Immature natural killer cell (primary cell): Measurements from ENCODE around the gene FPGS. TPM values are rescaled to one million over a fixed set of nuclear protein-coding genes. Genes with fewer than 3 reads are reported as not detected.
A peak's percentile ranks its signal among the peaks of the same experiment; 100 is the strongest.

ENCODE experiments used
- DNase-seq, 3 donors: peaks; one replicate each; pipeline ENCODE4 v3.0.0; 2022; ENCODE audit warnings: mixed read lengths in 1 of 3
- H3K27ac Mint-ChIP-seq, 6 donors: one replicate each; pipeline ENCODE4 v1.8.0; 2020; ENCODE audit warnings: mixed read lengths in 6 of 6, mild to moderate bottlenecking in 5 of 6, inconsistent platforms in 4 of 6, moderate library complexity in 3 of 6
- H3K27me3 Mint-ChIP-seq, 3 donors: one replicate each; pipeline ENCODE4 v1.8.0; 2020 to 2021; ENCODE audit warnings: low read depth in 3 of 3, mild to moderate bottlenecking in 3 of 3, mixed read lengths in 3 of 3, moderate library complexity in 3 of 3, inconsistent platforms in 1 of 3
- H3K36me3 Mint-ChIP-seq, 3 donors: one replicate each; pipeline ENCODE4 v1.8.0; 2020; ENCODE audit warnings: mixed read lengths in 3 of 3, inconsistent platforms in 2 of 3, mild to moderate bottlenecking in 2 of 3
- H3K4me1 Mint-ChIP-seq, 2 donors: one replicate each; pipeline ENCODE4 v1.8.0; 2020; ENCODE audit warnings: inconsistent platforms in 2 of 2, mild to moderate bottlenecking in 2 of 2, mixed read lengths in 2 of 2, moderate library complexity in 1 of 2
- H3K4me3 Mint-ChIP-seq, 5 donors: one replicate each; pipeline ENCODE4 v1.8.0; 2020; ENCODE audit warnings: mild to moderate bottlenecking in 5 of 5, mixed read lengths in 5 of 5, inconsistent platforms in 3 of 5, moderate library complexity in 3 of 5
- H3K9me3 Mint-ChIP-seq, 6 donors: one replicate each; pipeline ENCODE4 v1.8.0; 2020; ENCODE audit warnings: mild to moderate bottlenecking in 6 of 6, mixed read lengths in 6 of 6, inconsistent platforms in 4 of 6, moderate library complexity in 3 of 6
- polyA plus RNA-seq, 3 donors: library from polyadenylated mRNA; unstranded; fragments of 300-500 nt; fragmentation: Illumina TruSeq; gene quantifications; one replicate each; pipeline ENCODE4 v1.2.3, GENCODE V29; 2021

The FPGS gene
- polyA plus RNA-seq, 3 donors from 2014 or later: 77.3 to 97.7 (median 89.1) TPM

DNA sequence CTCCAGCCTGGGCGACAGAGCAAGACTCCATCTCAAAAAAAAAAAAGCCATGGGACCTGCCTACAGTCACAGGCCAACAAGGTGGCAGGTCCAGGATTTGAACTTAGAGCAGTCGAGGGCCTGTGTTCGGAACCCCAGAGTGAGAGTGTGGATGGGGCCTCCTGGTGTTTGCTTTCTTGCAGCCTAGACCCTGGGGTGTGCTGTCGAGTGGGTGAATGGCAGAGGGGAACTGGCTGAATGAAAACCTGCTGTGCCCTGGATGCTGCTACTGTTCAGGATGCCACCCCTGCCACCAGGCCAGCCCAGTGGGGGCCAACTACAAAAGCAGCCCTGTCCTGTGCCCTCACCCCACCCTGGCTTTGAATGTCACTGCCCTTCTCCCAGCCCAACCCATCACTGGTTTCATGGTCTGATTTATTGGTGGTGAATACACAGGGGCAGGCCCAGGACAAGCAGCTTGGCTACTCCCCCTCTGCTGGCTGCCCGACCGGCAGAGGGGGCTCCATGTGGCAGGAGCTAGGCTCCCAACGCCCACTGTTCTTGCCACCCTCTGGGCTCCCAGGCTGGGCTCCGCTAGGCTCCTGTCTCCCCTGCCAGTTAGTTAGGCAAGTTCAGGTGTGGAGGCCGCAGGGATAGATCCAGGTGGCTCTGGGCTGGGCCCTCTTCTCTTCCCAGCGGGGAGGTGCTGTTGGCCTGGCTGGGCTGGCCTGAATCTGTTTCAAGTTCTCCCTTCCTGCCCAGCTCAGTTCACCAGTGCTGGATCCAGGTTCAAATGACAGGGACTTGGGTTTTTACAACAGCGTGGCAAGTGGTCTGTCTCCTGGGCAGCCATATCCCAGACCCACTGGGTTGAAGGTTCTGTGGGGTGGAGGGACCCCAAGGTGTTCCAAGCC is 12.2 kb downstream of the FPGS start:
- H3K27ac Mint-ChIP-seq: no peak overlapping the region
- no peaks in the 10 kb centered on the region for H3K9me3 Mint-ChIP-seq
- peaks cover 0 to 2% of the 10 kb centered on the region in 2 donors for H3K4me1 Mint-ChIP-seq
- H3K27me3 Mint-ChIP-seq: peaks cover 0 to 3% (median 1%) of the 10 kb centered on the region in 3 donors
- DNase-seq: no peak
- H3K4me3 Mint-ChIP-seq: no peak overlapping the region
- H3K36me3 Mint-ChIP-seq: peaks cover 0 to 8% (median 0%) of the 10 kb centered on the region in 3 donors

DNA sequence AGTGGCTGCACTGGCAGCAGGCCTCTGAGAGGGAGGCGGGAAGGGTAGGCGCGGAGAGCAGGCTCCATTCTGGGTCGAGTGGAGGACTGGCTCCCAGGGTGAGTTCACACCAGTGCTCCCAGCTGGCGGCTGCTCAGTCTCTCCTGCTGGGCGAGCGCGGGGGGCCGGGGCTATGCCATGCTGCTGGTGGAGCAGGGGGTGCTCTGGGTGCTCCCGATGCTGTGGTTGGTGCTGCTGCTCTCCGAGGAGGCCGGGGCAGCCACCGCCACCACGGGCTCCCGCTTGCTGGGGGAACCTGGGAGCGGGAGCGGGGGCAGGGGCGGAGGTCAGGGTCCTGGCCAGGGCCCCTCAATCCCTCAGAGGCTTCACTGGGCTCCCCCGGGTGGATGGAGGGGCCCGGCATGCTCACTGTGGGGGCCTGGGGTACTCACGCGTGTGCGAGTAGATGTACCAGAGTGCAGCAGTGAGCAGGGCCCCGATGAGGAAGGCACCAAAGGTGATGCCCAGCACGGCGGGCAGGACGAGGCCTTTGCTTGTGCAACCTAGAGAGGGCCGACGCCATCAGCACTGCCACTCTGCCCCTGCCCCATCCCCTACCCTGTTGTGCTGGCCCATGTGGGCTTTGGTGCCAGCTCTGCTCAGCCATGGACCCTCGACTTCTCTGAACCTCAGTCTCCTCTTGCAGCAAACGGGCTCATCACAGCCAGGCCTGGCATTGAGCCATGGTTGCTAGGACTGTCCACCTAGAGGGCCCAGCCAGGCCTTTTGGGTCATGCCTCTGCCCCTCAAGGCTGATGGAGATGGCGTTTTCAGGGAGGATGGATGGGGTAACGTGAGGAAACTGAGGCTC is 13.1 kb downstream of the FPGS start:
- peaks cover 0 to 1% (median 1%) of the 10 kb centered on the region in 3 donors for H3K27me3 Mint-ChIP-seq
- H3K4me3 Mint-ChIP-seq: no peak overlapping the region
- peaks cover 0 to 8% (median 0%) of the 10 kb centered on the region in 3 donors for H3K36me3 Mint-ChIP-seq
- no peak overlapping the region for H3K27ac Mint-ChIP-seq
- peaks cover 0 to 2% of the 10 kb centered on the region in 2 donors for H3K4me1 Mint-ChIP-seq
- no peak for DNase-seq
- H3K9me3 Mint-ChIP-seq: no peaks in the 10 kb centered on the region

DNA sequence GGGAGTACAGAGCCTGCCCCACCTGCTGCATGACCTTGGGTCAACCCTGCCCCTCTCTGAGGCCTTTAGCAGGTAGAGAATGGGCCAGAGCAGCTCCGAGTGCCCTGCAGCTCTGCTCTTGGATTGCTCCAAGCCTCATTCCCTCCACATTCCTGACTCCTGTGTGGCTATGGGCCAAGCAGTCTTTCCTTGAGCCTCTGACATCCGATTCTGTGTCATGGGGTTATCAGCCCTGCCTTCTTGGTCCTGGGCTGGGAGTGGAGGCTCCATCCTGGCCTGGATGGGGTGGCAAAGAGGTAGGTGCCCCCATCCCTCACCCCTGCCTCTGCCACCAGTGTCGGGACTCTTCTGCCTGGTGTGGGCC is 13.7 kb downstream of the FPGS start:
- Mint-ChIP-seq H3K9me3 (no peaks in the 10 kb centered on the region), H3K4me3 (no peak overlapping the region), H3K27ac (peak overlapping the region in 1 of 6 donors; percentile 43), H3K4me1 (peaks cover 0 to 2% of the 10 kb centered on the region in 2 donors), H3K36me3 (peaks cover 0 to 11% (median 0%) of the 10 kb centered on the region in 3 donors), H3K27me3 (peaks cover 0 to 1% (median 1%) of the 10 kb centered on the region in 3 donors)
- DNase-seq: no peak

DNA sequence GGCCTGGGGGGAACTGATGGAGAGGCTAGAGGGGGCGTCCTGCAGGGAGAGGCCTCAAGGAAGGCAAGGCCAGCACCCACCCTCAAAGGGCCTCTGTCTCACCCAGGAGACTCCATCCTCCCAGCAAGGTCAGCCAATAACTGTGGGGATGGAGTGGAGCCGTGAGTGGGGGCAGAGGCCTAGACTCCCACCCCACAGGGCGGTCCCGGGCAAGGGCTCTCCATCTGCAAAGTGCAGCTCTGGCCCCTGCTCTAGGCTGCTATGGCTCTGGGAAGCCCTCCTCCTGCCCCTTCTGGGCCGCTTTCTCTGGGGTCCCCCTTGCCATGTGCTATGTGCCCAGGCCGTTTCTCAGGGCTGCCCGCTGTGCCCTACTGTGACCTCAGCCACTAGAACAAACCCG is 14.0 kb downstream of the FPGS start:
- Mint-ChIP-seq H3K4me3 (no peak overlapping the region), H3K27ac (peak overlapping the region in 3 of 6 donors; percentile 28 to 58 (median 43)), H3K9me3 (no peaks in the 10 kb centered on the region), H3K27me3 (peaks cover 0 to 1% (median 1%) of the 10 kb centered on the region in 3 donors), H3K4me1 (peaks cover 0 to 2% of the 10 kb centered on the region in 2 donors), H3K36me3 (peaks cover 0 to 11% (median 0%) of the 10 kb centered on the region in 3 donors)
- no peak for DNase-seq

DNA sequence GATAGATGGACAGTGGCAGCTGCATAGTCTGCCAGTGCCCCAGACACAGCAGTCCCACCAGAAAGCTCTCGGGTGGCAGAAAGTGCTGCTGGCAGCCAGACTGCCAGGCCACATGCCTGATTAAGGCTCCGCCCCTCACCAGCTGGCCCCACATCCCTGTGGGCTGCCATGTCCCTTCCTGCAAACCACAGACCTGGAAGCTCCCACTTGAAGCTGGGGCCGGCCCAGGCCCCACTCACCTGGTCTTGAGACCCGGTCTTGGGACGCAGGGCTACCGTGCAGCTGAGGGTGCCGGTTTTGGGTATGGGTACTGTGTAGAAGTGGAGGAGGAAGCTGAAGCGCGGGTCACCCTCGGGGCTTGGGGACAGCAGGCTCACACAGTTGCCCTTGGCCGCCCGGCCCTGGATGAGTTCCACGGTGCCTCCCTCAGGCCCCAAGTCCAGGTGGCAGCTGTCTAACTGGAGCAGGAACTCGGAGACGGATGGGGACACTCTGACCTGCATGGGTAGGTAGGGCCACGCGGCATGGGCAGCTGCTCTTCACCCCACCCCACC is 15.3 kb downstream of the FPGS start:
- Mint-ChIP-seq H3K27ac (peak overlapping the region in 2 of 6 donors; percentile 29 to 37), H3K4me1 (peaks cover 0 to 2% of the 10 kb centered on the region in 2 donors), H3K36me3 (peaks cover 0 to 11% (median 0%) of the 10 kb centered on the region in 3 donors), H3K4me3 (no peak overlapping the region), H3K9me3 (no peaks in the 10 kb centered on the region), H3K27me3 (peaks cover 0 to 1% (median 1%) of the 10 kb centered on the region in 3 donors)
- DNase-seq: no peak

DNA sequence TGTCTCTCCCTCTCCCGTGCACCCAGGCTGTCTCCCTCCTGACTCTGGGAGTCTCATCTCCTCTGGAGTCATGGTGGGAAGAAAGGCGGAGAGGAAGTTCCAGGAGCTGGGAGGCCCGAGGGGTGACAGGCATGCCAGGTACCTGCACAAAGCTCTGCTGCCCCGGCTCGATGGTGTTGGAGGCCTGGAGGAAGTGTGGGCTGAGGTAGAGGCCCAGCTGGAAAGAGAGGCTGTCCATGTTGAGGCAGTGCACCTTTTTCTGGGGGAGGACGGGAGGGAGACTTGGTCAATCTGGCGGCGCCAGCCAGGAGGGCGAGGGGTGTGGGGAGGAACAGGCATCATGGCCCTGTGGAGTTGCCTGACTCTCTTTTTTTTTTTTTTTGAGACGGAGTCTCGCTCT is 15.9 kb downstream of the FPGS start:
- Mint-ChIP-seq H3K4me3 (no peak overlapping the region), H3K27ac (peak overlapping the region in 1 of 6 donors; percentile 29), H3K9me3 (no peaks in the 10 kb centered on the region), H3K27me3 (peaks cover 0 to 1% (median 1%) of the 10 kb centered on the region in 3 donors), H3K36me3 (peaks cover 0 to 11% (median 0%) of the 10 kb centered on the region in 3 donors), H3K4me1 (peaks cover 0 to 2% of the 10 kb centered on the region in 2 donors)
- no peak for DNase-seq

DNA sequence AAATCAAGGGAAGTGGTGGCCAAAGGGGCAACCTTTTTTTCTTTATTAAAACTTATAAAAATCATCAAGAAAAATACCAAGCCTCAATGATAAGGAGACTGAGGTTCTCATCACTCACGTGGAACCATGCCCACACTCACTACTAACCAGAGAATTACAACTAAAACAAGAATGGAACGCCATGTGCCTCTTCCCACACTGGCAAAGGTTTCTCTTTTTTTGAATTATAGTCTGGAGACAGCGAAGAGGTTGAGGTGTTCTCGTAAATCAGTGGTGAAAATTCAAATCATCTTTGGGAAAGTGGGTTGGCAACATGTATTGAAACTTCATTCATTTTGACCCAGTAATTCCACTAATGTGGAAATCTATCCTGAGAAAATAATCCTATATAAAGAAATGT is 19.4 kb downstream of the FPGS start:
- H3K4me1 Mint-ChIP-seq: peaks cover 0 to 6% of the 10 kb centered on the region in 2 donors
- no peak for DNase-seq
- peaks cover 0 to 3% (median 1%) of the 10 kb centered on the region in 3 donors for H3K27me3 Mint-ChIP-seq
- H3K27ac Mint-ChIP-seq: peak overlapping the region in 2 of 6 donors; percentile 10 to 35
- H3K4me3 Mint-ChIP-seq: no peak overlapping the region
- H3K9me3 Mint-ChIP-seq: no peaks in the 10 kb centered on the region
- H3K36me3 Mint-ChIP-seq: peaks cover 0 to 15% (median 0%) of the 10 kb centered on the region in 3 donors

DNA sequence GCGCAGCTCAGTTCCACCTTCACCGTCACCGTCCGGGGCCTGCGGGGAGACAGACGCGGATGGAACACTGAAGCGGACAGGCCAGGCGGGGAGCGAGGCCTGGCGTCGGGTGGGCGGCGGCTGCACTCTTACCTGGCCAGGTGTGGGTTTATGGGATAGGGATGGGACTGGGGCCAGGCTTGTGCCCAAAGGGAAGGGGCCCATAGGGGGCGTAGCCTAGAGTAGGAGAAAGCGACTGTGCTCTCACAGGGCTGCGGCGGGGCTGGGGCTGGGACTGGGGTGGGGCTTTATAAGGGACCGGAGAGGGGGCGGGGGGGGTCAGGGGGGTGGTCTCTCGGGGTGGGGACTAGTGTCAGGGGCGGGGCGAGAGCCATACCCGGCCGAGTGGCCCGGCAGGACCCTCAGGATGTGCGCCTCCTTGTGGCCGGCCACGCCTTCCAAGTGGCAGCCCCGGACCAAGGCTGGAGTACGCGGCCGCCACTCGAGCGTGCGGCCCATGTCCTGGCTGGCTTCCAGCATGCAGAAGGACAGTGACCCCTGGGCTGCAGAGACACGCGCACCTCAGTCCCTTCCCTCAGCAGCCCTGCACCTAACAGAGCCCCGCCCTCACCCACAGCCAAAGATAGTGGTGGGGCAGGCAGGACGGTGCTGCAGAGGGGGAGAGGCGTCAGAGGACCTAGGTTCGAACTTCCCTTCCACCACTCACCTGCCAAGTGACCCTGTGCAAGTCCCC is 22.8 kb downstream of the FPGS start:
- Mint-ChIP-seq H3K9me3 (no peaks in the 10 kb centered on the region), H3K36me3 (peaks cover 0 to 6% (median 0%) of the 10 kb centered on the region in 3 donors), H3K27me3 (peaks cover 0 to 3% (median 2%) of the 10 kb centered on the region in 3 donors), H3K27ac (no peak overlapping the region), H3K4me3 (no peak overlapping the region), H3K4me1 (peaks cover 9 to 11% of the 10 kb centered on the region in 2 donors)
- no peak for DNase-seq

DNA sequence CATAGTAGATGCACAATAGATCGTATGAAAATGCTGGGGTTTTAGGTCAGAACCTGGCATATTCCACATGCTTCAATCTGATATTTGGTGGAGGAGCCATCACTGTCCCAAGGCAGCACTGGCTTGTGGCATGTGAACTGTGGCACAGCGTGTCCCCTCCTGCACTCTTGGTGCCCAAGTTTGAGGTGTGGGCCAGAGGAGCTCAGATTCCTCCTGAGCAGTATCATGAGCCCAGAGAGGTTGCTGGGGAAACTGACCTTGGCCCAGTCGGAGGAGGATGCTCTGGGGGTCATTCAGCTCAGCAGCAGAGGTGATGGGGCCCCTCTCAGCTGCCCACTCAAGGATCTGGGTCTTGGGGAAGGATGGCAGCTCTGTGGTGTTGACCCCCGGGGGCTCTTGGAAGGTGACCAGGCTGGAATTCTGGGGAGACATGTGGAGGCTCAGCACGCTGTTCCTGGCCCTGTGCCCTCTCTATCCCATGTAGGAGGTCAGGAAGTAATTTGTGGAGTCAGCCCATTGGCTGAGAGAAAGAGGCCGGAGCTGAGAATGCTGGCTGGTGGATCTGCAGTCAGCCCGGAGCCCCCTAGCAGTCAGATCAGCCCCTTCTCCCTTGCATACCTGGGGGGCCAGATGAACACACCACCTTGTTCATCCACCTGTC is 23.7 kb downstream of the FPGS start:
- peaks cover 0 to 4% (median 3%) of the 10 kb centered on the region in 3 donors for H3K36me3 Mint-ChIP-seq
- no peak for DNase-seq
- peak overlapping the region in 3 of 6 donors; percentile 21 to 53 (median 34) for H3K27ac Mint-ChIP-seq
- H3K4me1 Mint-ChIP-seq: peaks cover 9 to 11% of the 10 kb centered on the region in 2 donors
- no peak overlapping the region for H3K4me3 Mint-ChIP-seq
- peaks cover 0 to 3% (median 2%) of the 10 kb centered on the region in 3 donors for H3K27me3 Mint-ChIP-seq
- no peaks in the 10 kb centered on the region for H3K9me3 Mint-ChIP-seq

DNA sequence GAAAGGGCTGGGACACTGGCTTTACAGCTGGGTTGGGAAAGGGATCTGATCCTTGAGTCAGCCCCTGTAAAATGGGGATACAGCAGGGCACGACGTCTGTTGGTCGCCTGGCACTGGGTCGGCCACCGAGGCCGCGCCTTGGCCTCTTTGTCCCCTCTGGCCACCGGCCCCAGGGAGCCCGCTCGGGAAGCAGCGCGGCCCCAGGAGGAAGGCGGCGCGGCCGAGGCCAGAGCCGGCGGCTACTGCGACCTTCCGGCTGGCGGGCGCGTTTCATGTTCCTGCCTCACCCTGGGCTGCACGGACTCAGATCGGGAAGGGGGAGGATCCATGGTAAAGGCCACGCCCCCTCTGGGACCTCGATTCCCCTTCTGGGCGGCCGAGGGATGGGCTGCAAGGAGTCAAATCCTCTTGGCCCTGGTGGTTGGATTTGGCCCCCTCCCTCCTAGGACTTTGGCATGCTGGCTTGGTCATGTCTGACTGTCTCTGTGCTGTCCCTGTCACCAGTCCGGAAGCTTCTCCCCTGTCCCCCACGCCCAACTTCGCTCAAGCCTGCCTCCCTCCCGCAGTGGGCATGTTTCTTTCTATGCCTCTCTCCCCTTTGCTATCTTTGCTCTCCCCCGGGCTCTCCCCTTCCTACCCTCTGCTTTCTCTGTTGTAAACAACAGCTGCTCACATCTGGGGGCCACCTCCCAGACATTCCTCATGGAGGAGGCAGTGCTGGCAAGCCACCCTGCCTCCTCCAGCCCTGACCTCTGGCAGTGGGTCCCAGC is 25.8 kb downstream of the FPGS start:
- peak in 1 of 3 donors; percentile 12 for DNase-seq
- peak overlapping the region in 4 of 5 donors; percentile 1 to 60 (median 52) for H3K4me3 Mint-ChIP-seq
- peaks cover 0 to 4% (median 3%) of the 10 kb centered on the region in 3 donors for H3K36me3 Mint-ChIP-seq

DNA sequence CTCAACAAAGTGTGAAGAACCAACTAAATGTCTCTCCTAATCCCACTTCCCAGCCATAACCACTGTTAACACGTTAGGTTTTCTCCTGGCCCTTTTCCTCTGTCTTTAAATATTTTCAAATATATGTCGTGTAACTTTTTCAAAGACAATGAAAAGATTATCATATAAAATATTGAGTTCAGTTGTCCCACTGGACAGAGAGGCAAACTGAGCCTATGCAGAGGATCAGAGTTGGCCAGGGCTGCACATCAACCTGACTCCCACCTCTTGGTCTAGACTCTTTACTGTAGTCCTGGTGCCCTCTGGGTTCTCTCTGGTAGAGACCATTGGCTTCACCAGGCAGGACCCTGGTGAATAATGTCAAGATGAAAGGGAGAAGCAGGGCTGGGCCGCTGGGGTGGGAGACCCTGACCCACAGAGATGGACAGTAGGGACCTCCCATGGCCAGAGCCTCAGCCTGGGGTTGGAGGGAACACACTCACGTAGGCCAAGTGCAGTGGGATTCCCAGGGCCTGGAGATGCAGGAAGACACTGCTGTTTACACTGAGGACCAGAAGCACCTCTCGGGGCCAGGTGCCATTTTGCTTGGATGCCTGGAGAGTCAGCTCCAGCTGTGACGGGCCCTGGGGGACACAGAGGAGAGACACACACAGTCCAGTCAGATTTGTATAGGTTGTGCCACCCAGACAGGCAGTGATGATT is 26.7 kb downstream of the FPGS start:
- H3K9me3 Mint-ChIP-seq: no peaks in the 10 kb centered on the region
- H3K36me3 Mint-ChIP-seq: peaks cover 0 to 4% (median 0%) of the 10 kb centered on the region in 3 donors
- H3K27ac Mint-ChIP-seq: peak overlapping the region in 3 of 6 donors; percentile 26 to 70 (median 34)
- peaks cover 0 to 3% (median 2%) of the 10 kb centered on the region in 3 donors for H3K27me3 Mint-ChIP-seq
- H3K4me3 Mint-ChIP-seq: peak overlapping the region in 2 of 5 donors; percentile 1 to 18
- no peak for DNase-seq
- peaks cover 7 to 11% of the 10 kb centered on the region in 2 donors for H3K4me1 Mint-ChIP-seq

More for the DNA sequence above, 25.8 kb downstream of the FPGS start:
- Mint-ChIP-seq H3K9me3 (no peaks in the 10 kb centered on the region), H3K4me1 (peaks cover 9 to 11% of the 10 kb centered on the region in 2 donors), H3K27ac (peak overlapping the region in 3 of 6 donors; percentile 26 to 70 (median 34)), H3K27me3 (peaks cover 0 to 3% (median 2%) of the 10 kb centered on the region in 3 donors)
